Neuronal stem cell (in vitro differentiated cells): ENCODE results near the gene DPH1.

Experiments
- DNase-seq: peaks from one replicate; pipeline ENCODE4 v3.0.0-alpha.2; 2013; ENCODE audit warnings: low spot score
- H2AFZ ChIP-seq: one replicate; pipeline ENCODE4 v1.6.1; 2013; ENCODE audit warnings: mild to moderate bottlenecking, low read length, inconsistent platforms
- H2AK5ac ChIP-seq: 2 replicates; pipeline ENCODE4 v1.6.1; 2013; ENCODE audit warnings: low read depth, mild to moderate bottlenecking, inconsistent platforms, low read length, moderate library complexity, mixed read lengths
- H2BK120ac ChIP-seq: 2 replicates; pipeline ENCODE4 v1.6.1; 2013; ENCODE audit warnings: low read depth, mild to moderate bottlenecking, inconsistent platforms, low read length, moderate library complexity, mixed read lengths
- H2BK12ac ChIP-seq: one replicate; pipeline ENCODE4 v1.6.1; 2013; ENCODE audit warnings: low read length, inconsistent platforms
- H2BK15ac ChIP-seq: 2 replicates; pipeline ENCODE4 v1.6.1; 2013; ENCODE audit warnings: mild to moderate bottlenecking, low read length, inconsistent platforms, mixed read lengths
- H2BK5ac ChIP-seq: one replicate; pipeline ENCODE4 v1.6.1; 2013; ENCODE audit warnings: inconsistent platforms, mild to moderate bottlenecking, low read length, moderate library complexity
- H3K14ac ChIP-seq: one replicate; pipeline ENCODE4 v1.6.1; 2013; ENCODE audit warnings: low read length, inconsistent platforms
- H3K18ac ChIP-seq: 2 replicates; pipeline ENCODE4 v1.6.1; 2013; ENCODE audit warnings: low read length, inconsistent platforms
- H3K23ac ChIP-seq: 2 replicates; pipeline ENCODE4 v1.6.1; 2013; ENCODE audit warnings: low read depth, mild to moderate bottlenecking, mixed read lengths, low read length, inconsistent platforms; ENCODE audit not compliant: poor library complexity
- H3K27ac ChIP-seq: replicated peaks from 3 replicates; pipeline ENCODE4 v1.5.1; 2013; ENCODE audit warnings: low read length, inconsistent platforms
- H3K27me3 ChIP-seq, 3 experiments: 2 replicates each; pipeline ENCODE4 v1.6.1; 2013; ENCODE audit warnings: low read length in 3 of 3, mild to moderate bottlenecking in 2 of 3, inconsistent platforms in 1 of 3, low read depth in 1 of 3, mixed read lengths in 1 of 3, moderate library complexity in 1 of 3; ENCODE audit not compliant: control insufficient read depth in 3 of 3, insufficient read depth in 3 of 3
- H3K36me3 ChIP-seq, 2 donors: replicated peaks in 1 of 2; 2 replicates each; pipeline ENCODE4 v1.6.1; 2013; ENCODE audit warnings: low read length in 2 of 2; ENCODE audit not compliant: control insufficient read depth in 2 of 2, insufficient read depth in 2 of 2
- H3K4ac ChIP-seq: 2 replicates; pipeline ENCODE4 v1.6.1; 2013; ENCODE audit warnings: inconsistent platforms, mild to moderate bottlenecking, low read length, moderate library complexity
- H3K4me1 ChIP-seq, 2 donors: 1 replicate in 1 of 2; 2 replicates in 1 of 2; pipeline ENCODE4 v1.6.1; 2013; ENCODE audit warnings: low read length in 2 of 2, low read depth in 1 of 2; ENCODE audit not compliant: control insufficient read depth in 2 of 2, insufficient read depth in 1 of 2
- H3K4me2 ChIP-seq: one replicate; pipeline ENCODE4 v1.6.1; 2013; ENCODE audit warnings: mild to moderate bottlenecking, low read length, inconsistent platforms; ENCODE audit not compliant: insufficient read depth, poor library complexity, severe bottlenecking
- H3K4me3 ChIP-seq, 2 donors: 2 replicates each; pipeline ENCODE4 v1.5.1; 2013; ENCODE audit warnings: low read length in 2 of 2, mild to moderate bottlenecking in 2 of 2, inconsistent platforms in 1 of 2, moderate library complexity in 1 of 2
- H3K79me1 ChIP-seq: one replicate; pipeline ENCODE4 v1.6.1; 2013; ENCODE audit warnings: low read depth, mild to moderate bottlenecking, inconsistent platforms, low read length, moderate library complexity
- H3K9ac ChIP-seq: one replicate; pipeline ENCODE4 v1.6.1; 2013; ENCODE audit warnings: mild to moderate bottlenecking, low read depth, low read length, inconsistent platforms; ENCODE audit not compliant: poor library complexity
- H3K9me3 ChIP-seq, 2 donors: replicated peaks in 1 of 2; 2 replicates each; pipeline versions ENCODE3 to v1.6.1; 2013; ENCODE audit warnings: low read length in 2 of 2, mild to moderate bottlenecking in 2 of 2, inconsistent platforms in 1 of 2, low read depth in 1 of 2, mixed read lengths in 1 of 2, moderate library complexity in 1 of 2; ENCODE audit not compliant: control insufficient read depth in 2 of 2, insufficient read depth in 1 of 2
- H4K8ac ChIP-seq: one replicate; pipeline ENCODE4 v1.6.1; 2013; ENCODE audit warnings: low read depth, mild to moderate bottlenecking, inconsistent platforms, low read length, moderate library complexity
- H4K91ac ChIP-seq: one replicate; pipeline ENCODE4 v1.6.1; 2013; ENCODE audit warnings: low read length, low read depth, mild to moderate bottlenecking, inconsistent platforms; ENCODE audit not compliant: poor library complexity
- WGBS, 2 donors: extraction: QIAGEN DNeasy Blood & Tissue Kit; methylation state at CpG; one replicate each; pipeline ENCODE4 v1.1.7; 2013; ENCODE audit warnings: missing lambda C conversion rate in 2 of 2, mixed read lengths in 1 of 2; ENCODE audit not compliant: insufficient read length in 2 of 2, insufficient replicate concordance in 1 of 2; ENCODE audit errors: extremely low coverage in 2 of 2; 5-methylcytosine and 5-hydroxymethylcytosine counted together

The DPH1 gene

DNA sequence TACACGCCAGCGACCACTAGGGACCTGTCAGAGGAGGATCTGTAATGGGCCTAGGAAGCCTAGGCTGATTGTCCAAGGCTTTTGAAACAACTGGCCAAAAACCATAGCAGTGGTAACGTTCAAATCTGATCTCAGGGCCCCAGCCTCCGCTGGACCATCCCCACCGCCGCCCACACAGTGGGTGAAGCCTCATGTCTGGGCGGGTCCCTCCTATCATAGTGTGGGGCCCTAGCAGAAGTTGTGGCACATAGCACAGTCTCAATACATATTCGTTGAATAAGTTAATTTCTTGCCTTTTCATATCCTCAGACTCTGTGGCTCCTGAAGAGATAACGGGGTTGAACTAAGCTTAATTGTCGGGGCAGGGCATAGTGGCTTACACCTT, 818 bp downstream of the DPH1 start:
- Histone ChIP-seq H2BK15ac (no peak overlapping the region), H3K4me1 (peaks cover 16% of the 10 kb centered on the region in 2 donors), H3K4me3 (peak overlapping the region; percentile 86 to 97), H3K23ac (no peak overlapping the region), H3K36me3 (no peaks in the 10 kb centered on the region), H3K4ac (no peak overlapping the region), H3K27me3 (peaks cover 0 to 35% (median 28%) of the 10 kb centered on the region in 3 experiments), H2BK5ac (no peak overlapping the region), H3K14ac (no peak overlapping the region), H2AK5ac (no peak overlapping the region), H2BK120ac (no peak overlapping the region), H3K79me1 (peaks cover 6% of the 10 kb centered on the region), H3K27ac (no peak overlapping the region), H2AFZ (peak overlapping the region; percentile 88), H3K4me2 (peak overlapping the region; percentile 99), H2BK12ac (no peak overlapping the region), H4K91ac (no peak overlapping the region), H3K9ac (peak overlapping the region; percentile 45), H3K9me3 (peaks cover 3 to 4% of the 10 kb centered on the region in 2 donors), H3K18ac (no peak overlapping the region), H4K8ac (no peak overlapping the region)
- peak; percentile 61 for DNase-seq
- WGBS, 2 donors: no CpG with 5 or more reads among the region's 10 CpGs

DNA sequence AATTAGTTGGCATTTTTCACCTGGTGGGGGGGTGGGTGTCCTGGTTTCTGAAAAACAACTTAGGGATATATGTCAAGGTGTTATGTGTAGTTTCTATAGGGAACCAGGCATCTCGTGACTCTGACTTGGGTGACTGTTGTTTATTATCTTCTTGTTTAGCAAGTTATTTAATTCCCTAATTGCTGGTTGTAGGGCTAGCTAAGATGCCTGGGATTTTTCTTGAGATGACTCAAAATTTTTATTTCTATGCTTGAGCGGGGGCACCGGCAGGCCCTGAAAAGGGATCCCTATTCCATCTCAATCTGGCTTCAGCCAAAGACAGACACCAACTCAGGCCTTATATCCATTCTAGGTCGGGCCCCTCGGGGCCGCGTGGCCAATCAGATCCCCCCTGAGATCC, 3.2 kb downstream of the DPH1 start:
- H2AFZ ChIP-seq: no peak overlapping the region
- H2BK15ac ChIP-seq: no peak overlapping the region
- no peak overlapping the region for H3K18ac ChIP-seq
- no peak overlapping the region for H3K9ac ChIP-seq
- peaks cover 9 to 16% of the 10 kb centered on the region in 2 donors for H3K36me3 ChIP-seq
- peaks cover 0 to 14% (median 12%) of the 10 kb centered on the region in 3 experiments for H3K27me3 ChIP-seq
- H3K4me2 ChIP-seq: no peak overlapping the region
- H3K79me1 ChIP-seq: peaks cover 6% of the 10 kb centered on the region
- no peak overlapping the region for H3K4me3 ChIP-seq
- H2BK120ac ChIP-seq: peak overlapping the region; percentile 61
- no peak overlapping the region for H4K8ac ChIP-seq
- H2BK5ac ChIP-seq: peak overlapping the region; percentile 76
- no peak overlapping the region for H3K4ac ChIP-seq
- H2AK5ac ChIP-seq: peak overlapping the region; percentile 91
- WGBS, 2 donors: no CpG with 5 or more reads among the region's 7 CpGs
- no peak overlapping the region for H4K91ac ChIP-seq
- DNase-seq: no peak
- no peaks in the 10 kb centered on the region for H3K9me3 ChIP-seq
- H2BK12ac ChIP-seq: peak overlapping the region; percentile 85
- H3K14ac ChIP-seq: no peak overlapping the region
- H3K4me1 ChIP-seq: peaks cover 16% of the 10 kb centered on the region in 2 donors
- no peak overlapping the region for H3K27ac ChIP-seq
- no peak overlapping the region for H3K23ac ChIP-seq

DNA sequence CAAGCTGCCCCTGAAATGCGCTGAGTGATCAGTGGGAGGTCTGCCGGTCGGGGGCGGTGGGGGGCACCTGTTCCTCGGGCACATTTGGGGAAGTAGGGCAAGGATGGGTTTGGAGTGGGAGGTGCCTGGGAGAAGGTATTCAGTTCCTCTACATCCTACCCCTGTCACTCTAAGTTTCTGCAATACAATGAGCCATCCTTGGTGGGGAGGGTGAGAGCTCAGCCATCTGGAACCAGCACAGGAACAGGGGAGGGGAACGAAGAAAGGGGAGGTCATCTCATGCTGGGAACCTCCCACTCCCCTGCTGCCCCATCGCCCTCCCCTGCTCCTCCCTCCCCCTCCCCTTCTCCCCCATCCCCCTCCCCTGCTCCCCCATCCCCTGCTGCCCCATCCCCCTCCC, 4.2 kb downstream of the DPH1 start:
- peak overlapping the region; percentile 1 for H3K18ac ChIP-seq
- peaks cover 6% of the 10 kb centered on the region for H3K79me1 ChIP-seq
- peak overlapping the region; percentile 76 for H2BK5ac ChIP-seq
- H3K27me3 ChIP-seq: peaks cover 0 to 4% (median 3%) of the 10 kb centered on the region in 3 experiments
- no peak overlapping the region for H3K14ac ChIP-seq
- no peak overlapping the region for H2AFZ ChIP-seq
- H3K9me3 ChIP-seq: no peaks in the 10 kb centered on the region
- no peak overlapping the region for H3K4me2 ChIP-seq
- H3K9ac ChIP-seq: no peak overlapping the region
- no peak overlapping the region for H2BK15ac ChIP-seq
- no peak overlapping the region for H3K23ac ChIP-seq
- peaks cover 11 to 16% of the 10 kb centered on the region in 2 donors for H3K36me3 ChIP-seq
- peaks cover 12% of the 10 kb centered on the region in 2 donors for H3K4me1 ChIP-seq
- H4K8ac ChIP-seq: no peak overlapping the region
- WGBS, 2 donors: no CpG with 5 or more reads among the region's 7 CpGs
- no peak overlapping the region for H2AK5ac ChIP-seq
- no peak overlapping the region for H2BK12ac ChIP-seq
- no peak for DNase-seq
- no peak overlapping the region for H4K91ac ChIP-seq
- peak overlapping the region; percentile 60 for H3K27ac ChIP-seq
- H3K4me3 ChIP-seq: no peak overlapping the region
- no peak overlapping the region for H2BK120ac ChIP-seq
- H3K4ac ChIP-seq: no peak overlapping the region

DNA sequence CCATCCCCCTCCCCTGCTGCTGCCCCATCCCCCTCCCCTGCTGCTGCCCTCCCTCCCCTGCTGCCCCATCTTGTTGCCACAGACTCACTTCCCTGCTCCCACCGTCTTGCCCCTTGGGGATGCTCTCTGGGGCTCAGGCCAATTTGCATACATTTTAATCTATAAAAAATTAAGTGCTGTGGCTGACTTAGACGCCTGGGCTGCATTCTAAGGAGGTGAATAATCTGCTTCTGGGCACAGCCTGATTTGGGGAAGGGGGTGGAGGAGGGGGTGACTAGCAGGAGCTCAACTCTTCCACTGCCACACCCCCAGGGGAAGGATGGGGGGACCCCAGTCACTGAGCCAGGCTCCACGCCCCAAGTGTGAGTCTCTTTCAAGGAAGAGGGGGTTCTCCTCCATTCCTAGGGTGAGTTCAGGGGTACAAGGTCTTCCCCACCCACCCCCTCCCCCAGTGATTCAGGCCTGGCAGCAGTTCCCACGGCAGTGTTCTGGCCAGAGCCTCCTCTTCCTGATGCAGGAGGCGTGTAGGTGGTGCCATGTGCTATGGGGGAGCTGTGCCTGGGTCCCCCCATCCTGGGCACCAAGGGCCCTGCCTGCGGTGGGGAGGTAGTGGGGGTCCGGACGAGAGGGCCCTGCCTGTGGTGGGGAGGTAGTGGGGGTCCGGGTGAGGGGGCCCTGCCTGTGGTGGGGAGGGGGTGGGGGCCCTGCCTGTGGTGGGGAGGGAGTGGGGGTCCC, 5.0 kb downstream of the DPH1 start:
- no peak for DNase-seq
- H3K27ac ChIP-seq: no peak overlapping the region

More for the DNA sequence above, 5.0 kb downstream of the DPH1 start:
- Histone ChIP-seq H3K36me3 (peaks cover 11 to 16% of the 10 kb centered on the region in 2 donors), H3K18ac (peak overlapping the region; percentile 27), H2BK15ac (peak overlapping the region; percentile 43), H3K4me3 (no peak overlapping the region), H3K27me3 (no peaks in the 10 kb centered on the region), H3K9ac (no peak overlapping the region), H3K4ac (no peak overlapping the region), H4K8ac (no peak overlapping the region), H3K4me1 (peaks cover 9 to 12% of the 10 kb centered on the region in 2 donors), H3K9me3 (no peaks in the 10 kb centered on the region), H4K91ac (no peak overlapping the region), H2AK5ac (peak overlapping the region; percentile 96), H3K4me2 (no peak overlapping the region), H2BK5ac (peak overlapping the region; percentile 80), H3K23ac (no peak overlapping the region), H2BK12ac (no peak overlapping the region), H3K14ac (no peak overlapping the region), H2AFZ (no peak overlapping the region), H2BK120ac (no peak overlapping the region), H3K79me1 (peaks cover 6% of the 10 kb centered on the region)
- WGBS, 2 donors: no CpG with 5 or more reads among the region's 9 CpGs
